HepG2 (cell line): ENCODE measurements around the gene GNAS. TPM values are rescaled to one million over a fixed set of nuclear protein-coding genes. Genes with fewer than 3 reads are reported as not detected.

Experiments
- CTCF ChIP-seq: sonication (generic); formaldehyde crosslinking; IDR thresholded peaks from 2 replicates; pipeline ENCODE4 v1.5.0; 2020; ENCODE audit warnings: mild to moderate bottlenecking, missing genetic modification reagents, moderate library complexity
- E2F1 ChIP-seq: sonication (generic); formaldehyde crosslinking; IDR thresholded peaks from 2 replicates; pipeline ENCODE4 v1.5.0; 2020; ENCODE audit warnings: missing genetic modification reagents
- FOXP1 ChIP-seq, 2 experiments: fragments of 450-650 bp in 1 of 2; IDR thresholded peaks; 2 replicates each; pipeline ENCODE4 v1.6.1; 2017 to 2018; ENCODE audit warnings: antibody characterized with exemption in 1 of 2
- HDAC2 ChIP-seq: sonication (generic); formaldehyde crosslinking; IDR thresholded peaks from 2 replicates; pipeline ENCODE4 v1.4.0; 2020; ENCODE audit warnings: missing genetic modification reagents
- HNF1B ChIP-seq: sonication (generic); formaldehyde crosslinking; IDR thresholded peaks from 2 replicates; pipeline ENCODE4 v1.5.1; 2020; ENCODE audit warnings: mild to moderate bottlenecking, moderate library complexity, missing genetic modification reagents
- POLR2A ChIP-seq, 2 experiments: IDR thresholded peaks; 2 replicates each; pipeline ENCODE4 v1.6.1; 2011; ENCODE audit warnings: low read depth in 2 of 2, low read length in 2 of 2, mild to moderate bottlenecking in 1 of 2, moderate library complexity in 1 of 2; ENCODE audit not compliant: insufficient read depth in 1 of 2
- SCMH1 ChIP-seq: sonication (generic); formaldehyde crosslinking; IDR thresholded peaks from 2 replicates; pipeline ENCODE4 v1.9.0; 2021; ENCODE audit warnings: missing genetic modification reagents, mild to moderate bottlenecking, borderline replicate concordance
- STAG1 ChIP-seq: sonication (generic); formaldehyde crosslinking; IDR thresholded peaks from 2 replicates; pipeline ENCODE4 v1.4.0; 2020; ENCODE audit warnings: missing genetic modification reagents
- TAF1 ChIP-seq: sonication (generic); formaldehyde crosslinking; IDR thresholded peaks from 2 replicates; pipeline ENCODE4 v1.4.0; 2020; ENCODE audit warnings: missing genetic modification reagents
- ZNF30 ChIP-seq: sonication (generic); formaldehyde crosslinking; IDR thresholded peaks from 2 replicates; pipeline ENCODE4 v1.5.0; 2020; ENCODE audit warnings: mild to moderate bottlenecking, missing genetic modification reagents
- ZNF350 ChIP-seq: sonication (generic); formaldehyde crosslinking; IDR thresholded peaks from 2 replicates; pipeline ENCODE4 v1.4.0; 2020; ENCODE audit warnings: mild to moderate bottlenecking, low read depth, missing genetic modification reagents, borderline replicate concordance
- ZNF550 ChIP-seq: sonication (generic); formaldehyde crosslinking; IDR thresholded peaks from 2 replicates; pipeline ENCODE4 v1.4.0; 2020; ENCODE audit warnings: mild to moderate bottlenecking, missing genetic modification reagents, borderline replicate concordance
- polyA plus RNA-seq, 8 experiments: library from polyadenylated mRNA; depleted of rRNA in 3 of 8; stranded (reverse) in 7 of 8; unstranded in 1 of 8; fragments of >200 nt; fragmentation: Illumina TruSeq in 4 of 8; extraction: Trizol in 4 of 8; gene quantifications; 2 replicates each; pipeline versions ENCODE4 v1.2.1 to v1.2.3, GENCODE V29; 2011 to 2016; ENCODE audit warnings: low read depth in 4 of 8, missing spikeins in 1 of 8, mixed read lengths in 1 of 8; ENCODE audit not compliant: insufficient read depth in 1 of 8
- total RNA-seq, 5 experiments: library from RNA; depleted of rRNA; stranded (reverse); fragments of >200 nt; fragmentation: Illumina TruSeq; extraction: Trizol; gene quantifications; 2 replicates each; pipeline ENCODE4 v1.2.3, GENCODE V29; 2016; ENCODE audit warnings: low read depth in 1 of 5

Gene GNAS
- total and polyA plus RNA-seq, 2 of the 13 experiments (the other 11 are each of a cell fraction or from before 2014, with no cell fraction given): 407 to 1,008 TPM

GRCh38 chr20:58950603-58951002 lies 98.1 kb downstream of the GNAS start (continued):
- TF ChIP-seq CTCF (CRISPR knock-in tag) (peak; percentile 43), ZNF350 (no peak), ZNF550 (CRISPR knock-in tag) (no peak), FOXP1 (IDR thresholded peaks at IDR 0.05) (peak; percentile 46; the same call in 1 of the 2 replicates), FOXP1 (CRISPR knock-in tag; IDR thresholded peaks at IDR 0.05) (peak; percentile 79), STAG1 (CRISPR knock-in tag) (peak; percentile 55), POLR2A (IDR thresholded peaks at IDR 0.05; ENCODE audit: insufficient read depth in 1 of 2, low read depth in 2 of 2, low read length in 2 of 2) (no peak), ZNF30 (no peak), TAF1 (no peak), E2F1 (CRISPR knock-in tag) (no peak), HDAC2 (CRISPR knock-in tag) (no peak), HNF1B (no peak), SCMH1 (no peak)
